ENCODE results near the gene DDX54. TPM values are rescaled to one million over a fixed set of nuclear protein-coding genes. Genes with fewer than 3 reads are reported as not detected.

The DDX54 gene
- total RNA-seq, 1 experiment from 2014 or later = 61.9 TPM

GRCh38 chr12:113165521-113166450, 19.5 kb downstream of the DDX54 start:
- DNase-seq (ENCODE audit: extremely low read depth, low read depth) = no peak

- no peak for DNase-seq (ENCODE audit: extremely low read depth, low read depth)
These were observed 21.3 kb downstream of the DDX54 start for GRCh38 chr12:113164014-113164413.

GRCh38 chr12:113163030-113163360, 22.3 kb downstream of the DDX54 start:
- DNase-seq (ENCODE audit: extremely low read depth, low read depth) = no peak

- DNase-seq (ENCODE audit: extremely low read depth, low read depth) = no peak
These were observed 22.9 kb downstream of the DDX54 start for GRCh38 chr12:113162102-113163029.

GRCh38 chr12:113161415-113162016, 23.8 kb downstream of the DDX54 start:
- no peak for DNase-seq (ENCODE audit: extremely low read depth, low read depth)

GRCh38 chr12:113159937-113160336, 25.3 kb downstream of the DDX54 start:
- DNase-seq (ENCODE audit: extremely low read depth, low read depth) = no peak

- no peak for DNase-seq (ENCODE audit: extremely low read depth, low read depth)
These were observed 26.7 kb downstream of the DDX54 start for GRCh38 chr12:113158439-113159203.

GRCh38 chr12:113157218-113157859, 27.9 kb downstream of the DDX54 start:
- no peak for DNase-seq (ENCODE audit: extremely low read depth, low read depth)

- no peak for DNase-seq (ENCODE audit: extremely low read depth, low read depth)
These were observed 29.6 kb downstream of the DDX54 start for GRCh38 chr12:113155646-113156045.

GRCh38 chr12:113155060-113155459, 30.2 kb downstream of the DDX54 start:
- DNase-seq (ENCODE audit: extremely low read depth, low read depth) = no peak

- no peak for DNase-seq (ENCODE audit: extremely low read depth, low read depth)
These were observed 30.8 kb downstream of the DDX54 start for GRCh38 chr12:113154351-113154973.

- peak; percentile 74 for DNase-seq (ENCODE audit: extremely low read depth, low read depth)
These were observed 32.2 kb downstream of the DDX54 start for GRCh38 chr12:113152835-113153814.

- no peak for DNase-seq (ENCODE audit: extremely low read depth, low read depth)
These were observed 33.0 kb downstream of the DDX54 start for GRCh38 chr12:113152196-113152834.

- DNase-seq (ENCODE audit: extremely low read depth, low read depth) = no peak
These were observed 33.6 kb downstream of the DDX54 start for GRCh38 chr12:113151655-113152054.

- peak; percentile 67 for DNase-seq (ENCODE audit: extremely low read depth, low read depth)
These were observed 35.7 kb downstream of the DDX54 start, which contains the start of gene CFAP73 for GRCh38 chr12:113149361-113150150. Gene CFAP73 (plus strand): TSS chr12:113149724. CDS start chr12:113149858, 134 bp downstream.

- no peak for DNase-seq (ENCODE audit: extremely low read depth, low read depth)
These were observed 38.3 kb downstream of the DDX54 start for GRCh38 chr12:113146999-113147398.

Data from NCI-H460 (cell line).